GM12874 (cell line): ENCODE data around the gene TMEM156.

Experiments used
- CTCF ChIP-seq: IDR thresholded peaks from 2 replicates; pipeline ENCODE4 v1.5.1; 2011; ENCODE audit warnings: low read depth, mild to moderate bottlenecking, control low read depth, low read length, moderate library complexity; ENCODE audit not compliant: insufficient read depth

TMEM156 gene

GRCh38 chr4:38940476-38940875, 91.7 kb downstream of the TMEM156 start:
- TF ChIP-seq CTCF: no peak

GRCh38 chr4:38939165-38939564, 93.0 kb downstream of the TMEM156 start:
- TF ChIP-seq CTCF: no peak

- TF ChIP-seq CTCF: no peak
Measured at GRCh38 chr4:38935391-38936073, 96.7 kb downstream of the TMEM156 start.

GRCh38 chr4:38931125-38931524, 101.1 kb downstream of the TMEM156 start:
- no peak for TF ChIP-seq CTCF

GRCh38 chr4:38930707-38931106, 101.5 kb downstream of the TMEM156 start:
- TF ChIP-seq CTCF: no peak

GRCh38 chr4:38930204-38930603, 102.0 kb downstream of the TMEM156 start:
- no peak for TF ChIP-seq CTCF

GRCh38 chr4:38928974-38929373, 103.2 kb downstream of the TMEM156 start:
- no peak for TF ChIP-seq CTCF
